ENCODE data around the gene SEMA5A.

The SEMA5A gene

DNA sequence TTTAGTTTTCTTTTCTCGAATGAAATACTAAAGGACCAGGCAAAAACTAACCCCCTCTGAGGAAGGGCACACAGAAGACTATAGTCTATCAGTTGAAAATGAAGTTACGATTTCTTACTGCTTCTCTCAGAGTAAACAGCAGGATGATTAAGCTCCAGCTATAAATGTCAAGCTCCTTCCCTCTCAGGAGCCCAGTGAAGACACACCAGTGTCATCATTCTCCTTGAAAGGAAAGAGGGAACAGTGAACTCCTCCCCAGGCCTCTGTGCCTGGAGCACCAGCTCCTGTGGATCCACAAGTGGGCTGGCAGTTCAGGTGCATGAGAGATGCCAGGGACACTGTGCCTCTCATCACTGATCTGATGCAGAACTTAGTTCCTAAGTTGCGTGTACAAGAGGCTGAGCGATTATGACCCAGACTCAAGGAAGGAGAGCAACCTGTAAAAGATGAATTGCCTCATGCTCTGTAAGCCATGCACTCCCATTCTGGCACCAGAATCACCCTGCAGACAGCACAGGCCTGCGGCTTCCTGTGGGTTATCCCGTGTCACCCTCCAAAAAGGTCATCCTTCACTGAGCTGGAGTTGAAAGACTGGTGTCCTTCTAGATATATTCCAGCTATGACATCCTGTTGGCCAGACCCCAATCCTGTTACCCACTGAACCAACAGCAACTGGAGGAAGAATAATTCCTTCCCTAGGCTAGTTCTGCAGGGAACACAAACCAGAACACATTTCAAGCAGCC, 394.0 kb downstream of the SEMA5A start:
- no peak for DNase-seq

- no peak for DNase-seq
Measured at GRCh38 chr5:9149988-9150387, 395.9 kb downstream of the SEMA5A start.

- DNase-seq = no peak
Measured at GRCh38 chr5:9148242-9148641, 397.6 kb downstream of the SEMA5A start.

DNA sequence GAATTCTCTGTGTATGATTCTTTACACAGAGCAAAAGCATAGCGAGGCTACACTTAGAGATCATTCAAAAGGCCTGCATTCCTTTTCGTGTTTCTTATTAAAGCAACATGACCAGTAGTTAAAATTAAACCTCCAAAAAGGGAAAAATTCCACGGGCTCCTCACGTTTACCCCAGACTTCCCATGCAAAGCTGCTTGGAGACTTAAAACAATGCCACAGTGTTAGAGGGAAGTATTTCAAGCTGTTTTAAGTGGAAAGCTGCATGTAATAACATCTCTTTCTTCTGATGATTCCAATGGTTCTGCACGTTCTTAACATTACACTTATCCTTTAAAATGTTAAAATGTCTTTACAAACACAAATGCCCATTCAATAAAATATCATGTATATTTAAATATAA, 405.2 kb downstream of the SEMA5A start:
- no peak for DNase-seq

GRCh38 chr5:9140202-9140601, 405.7 kb downstream of the SEMA5A start:
- no peak for DNase-seq

GRCh38 chr5:9139344-9139743, 406.5 kb downstream of the SEMA5A start:
- DNase-seq = no peak

GRCh38 chr5:9128136-9128535, 417.7 kb downstream of the SEMA5A start:
- no peak for DNase-seq

DNA sequence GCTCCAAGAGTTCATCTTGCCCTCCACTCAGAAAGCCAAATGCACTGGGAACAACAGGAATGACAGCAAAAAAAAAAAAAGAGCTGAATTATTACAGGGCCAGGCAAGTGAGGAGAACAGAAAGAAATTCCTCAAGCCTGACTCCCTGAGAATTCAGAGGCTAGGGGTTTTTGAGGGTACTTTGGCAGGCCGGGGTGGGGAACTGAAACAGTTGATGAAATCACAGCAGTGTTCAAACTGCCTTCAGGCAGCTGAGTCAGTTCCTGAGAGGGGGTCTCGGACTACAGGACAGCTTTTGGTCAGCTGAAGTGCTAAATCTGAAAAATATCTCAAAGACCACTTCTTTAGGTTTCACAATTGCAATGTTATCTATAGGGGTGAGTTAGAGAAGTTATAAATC, 419.4 kb downstream of the SEMA5A start:
- no peak for DNase-seq

GRCh38 chr5:9125852-9126251, 420.0 kb downstream of the SEMA5A start:
- no peak for DNase-seq

GRCh38 chr5:9124838-9125237, 421.0 kb downstream of the SEMA5A start:
- no peak for DNase-seq

DNA sequence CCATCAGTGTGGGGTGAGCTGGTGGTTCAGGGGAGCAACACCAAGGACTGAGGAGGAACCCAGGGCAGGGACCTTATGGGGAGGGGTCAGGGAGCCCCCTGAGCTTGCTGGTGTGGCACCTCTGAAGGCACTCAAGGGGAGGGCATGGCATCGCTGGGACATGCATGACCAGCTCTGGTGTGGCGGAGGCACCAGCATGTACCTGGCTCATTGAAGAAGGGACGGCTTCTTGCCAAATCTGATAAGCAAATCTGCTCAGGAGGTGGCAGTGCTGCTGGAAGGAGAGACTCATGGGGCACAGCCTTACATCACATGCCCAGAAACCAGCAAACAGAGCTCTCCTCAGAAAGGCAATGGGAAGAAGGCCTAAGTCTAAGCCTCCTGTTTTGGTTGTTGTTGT, 421.8 kb downstream of the SEMA5A start:
- DNase-seq = no peak

GRCh38 chr5:9122528-9122927, 423.3 kb downstream of the SEMA5A start:
- no peak for DNase-seq

DNA sequence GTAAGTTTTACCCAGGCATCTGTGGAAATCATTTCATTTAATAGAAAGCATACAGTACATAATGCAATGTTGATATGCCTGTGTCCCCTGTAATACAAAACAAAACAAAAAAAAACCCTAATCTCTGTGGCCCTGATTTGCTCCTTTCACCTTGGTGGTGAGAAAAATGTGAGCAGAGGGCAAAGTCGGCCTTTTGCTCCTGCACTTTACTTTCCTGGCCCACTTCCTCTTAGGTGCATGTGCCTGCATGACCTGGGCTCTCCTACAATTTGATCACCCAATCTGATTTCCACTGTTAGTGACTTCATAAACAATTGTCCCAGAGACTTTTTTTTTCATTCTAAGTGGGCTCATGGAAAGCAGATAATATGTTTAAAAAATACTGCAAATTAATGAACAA, 424.3 kb downstream of the SEMA5A start:
- no peak for DNase-seq

GRCh38 chr5:9118852-9119251, 427.0 kb downstream of the SEMA5A start:
- DNase-seq = no peak

DNA sequence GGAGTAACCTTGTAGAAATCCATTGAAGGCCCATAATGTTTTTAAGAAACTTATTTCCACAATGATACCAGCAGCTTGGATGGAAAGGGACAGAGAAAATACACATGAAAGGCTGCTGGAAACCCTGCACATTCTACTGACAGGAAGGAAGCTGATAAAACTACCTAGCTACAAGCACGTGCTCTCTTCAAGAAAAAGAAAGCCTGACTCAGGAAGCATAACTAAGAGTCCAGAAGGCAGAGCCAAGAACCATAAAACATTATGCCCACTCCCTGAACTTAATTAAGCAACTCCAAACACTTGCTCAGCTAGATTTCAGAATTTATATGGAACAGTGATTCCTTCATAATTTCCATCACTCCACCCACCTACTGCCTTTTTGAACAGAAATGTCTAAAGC, 430.8 kb downstream of the SEMA5A start:
- DNase-seq = no peak

DNA sequence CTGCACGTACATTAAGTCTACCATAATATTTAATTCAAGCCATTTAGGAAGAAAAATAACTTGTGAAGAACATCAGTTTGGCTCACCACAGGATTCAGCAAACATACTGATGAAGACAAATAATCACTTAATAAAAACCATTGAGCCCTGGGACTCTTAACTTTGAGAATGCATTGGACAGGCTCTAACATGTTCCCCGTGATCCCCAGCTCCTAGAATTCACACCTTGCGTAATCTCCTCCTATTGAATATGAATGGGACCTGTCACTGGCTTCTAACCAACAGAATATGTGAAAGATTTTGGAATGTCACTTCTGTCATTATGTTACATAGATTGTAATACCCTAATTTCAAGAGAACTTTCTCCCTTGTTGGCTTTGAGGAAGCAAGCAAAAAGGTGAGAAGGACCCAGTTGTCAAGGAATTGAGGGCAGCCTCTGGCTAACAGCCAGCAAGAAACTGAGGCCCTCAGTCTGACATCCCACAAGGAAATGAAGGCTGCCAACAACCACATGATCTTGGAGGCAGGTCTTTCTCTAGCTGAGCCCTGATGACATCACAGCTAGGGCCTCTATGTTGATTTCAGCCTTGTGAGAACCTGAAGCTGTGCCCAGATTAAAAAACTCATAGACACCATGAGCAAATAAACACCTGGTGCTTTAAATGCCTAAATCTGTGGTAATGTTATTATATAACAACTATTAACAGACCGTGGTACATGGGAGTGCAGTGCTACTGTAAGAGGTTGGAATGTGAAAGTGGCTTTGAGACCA, 433.2 kb downstream of the SEMA5A start:
- no peak for DNase-seq

- DNase-seq = no peak
Measured at GRCh38 chr5:9108162-9108561, 437.7 kb downstream of the SEMA5A start.

DNA sequence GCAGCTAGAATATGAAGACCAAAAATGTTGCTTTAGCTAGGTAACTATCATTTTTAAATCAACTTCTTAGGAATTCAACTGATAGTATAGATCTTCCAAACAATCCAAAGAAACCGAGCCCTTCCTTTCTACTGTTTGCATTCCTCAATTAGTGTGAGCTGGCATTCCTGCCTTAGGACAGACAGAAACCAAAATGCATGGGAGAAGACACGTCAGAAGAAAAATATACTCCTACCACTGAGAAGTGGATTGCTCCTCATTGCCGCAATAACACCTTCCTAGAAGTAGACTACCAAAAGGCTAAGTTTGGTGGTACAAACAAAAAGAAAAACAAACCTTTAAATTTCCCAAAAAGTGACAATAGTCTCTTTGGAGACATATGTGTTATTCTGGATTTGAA, 440.0 kb downstream of the SEMA5A start:
- no peak for DNase-seq

GRCh38 chr5:9104571-9105339, 441.1 kb downstream of the SEMA5A start:
- no peak for DNase-seq

GRCh38 chr5:9103290-9103689, 442.6 kb downstream of the SEMA5A start:
- no peak for DNase-seq

GRCh38 chr5:9099689-9100088, 446.2 kb downstream of the SEMA5A start:
- no peak for DNase-seq

DNA sequence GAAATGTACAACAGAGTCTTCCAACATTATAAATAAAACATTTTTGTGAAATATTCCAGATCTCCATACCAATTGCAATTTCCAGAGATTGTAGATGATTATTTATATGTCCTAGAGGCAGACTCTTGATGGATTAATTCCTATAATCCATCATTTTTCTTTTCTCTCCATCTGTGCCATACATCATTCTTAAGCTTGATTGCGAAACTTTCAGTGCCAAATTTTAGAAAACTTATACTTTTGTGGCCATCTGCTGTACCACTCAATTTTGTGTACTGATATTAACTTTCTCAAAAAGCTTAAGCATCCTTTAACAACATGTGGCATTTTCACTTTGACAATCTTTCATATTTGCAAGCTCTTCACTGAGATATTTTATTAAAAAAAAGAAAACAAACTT, 446.9 kb downstream of the SEMA5A start:
- no peak for DNase-seq

DNA sequence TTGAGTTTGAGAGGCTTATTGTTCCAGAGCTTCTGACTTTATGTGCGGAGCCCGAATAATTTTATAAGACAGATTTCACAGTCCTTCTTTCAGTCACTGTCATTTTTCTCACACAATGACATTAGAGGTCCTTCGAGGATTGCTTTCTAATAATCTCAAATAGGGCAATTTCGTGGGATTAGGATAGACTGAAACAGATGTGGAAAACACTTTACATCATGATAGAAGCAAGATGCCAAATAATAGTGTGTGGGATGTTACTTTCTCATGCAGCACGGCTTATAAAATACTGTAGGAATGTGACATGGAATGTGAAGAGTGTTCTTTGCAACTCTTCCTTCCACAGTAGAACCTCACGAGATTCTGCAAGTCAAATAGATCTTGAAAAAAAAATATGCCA, 451.3 kb downstream of the SEMA5A start:
- DNase-seq = no peak
